NCI-H748 (cell line): Measurements from ENCODE around the gene FUT8.

ENCODE experiments used
- DNase-seq: peaks from one replicate; lab custom pipeline; 2025; ENCODE audit not compliant: unreplicated experiment; lab: John Stamatoyannopoulos, UW

Gene FUT8

DNA sequence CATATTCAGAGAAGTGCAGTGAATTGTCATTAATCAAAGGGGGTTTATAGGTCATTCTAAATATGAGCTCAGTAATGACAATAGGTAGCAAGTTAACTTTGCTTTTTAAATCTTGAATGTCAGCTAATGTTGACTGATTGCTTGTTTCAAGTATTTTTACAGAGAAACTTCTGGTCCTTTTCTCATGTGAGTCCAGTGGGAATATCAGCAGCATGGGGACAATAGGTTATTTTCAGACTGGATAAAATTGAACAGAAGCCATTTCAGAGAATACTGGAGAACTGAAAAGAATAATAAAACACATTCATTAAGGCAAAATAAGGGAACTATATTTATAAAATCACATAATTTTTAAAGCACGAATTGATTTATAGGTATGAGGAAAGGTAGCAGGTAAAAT is 78.7 kb downstream of the FUT8 start:
- DNase-seq = no peak

- no peak for DNase-seq
These were observed 79.7 kb downstream of the FUT8 start for GRCh38 chr14:65492266-65492665.

- DNase-seq = no peak
These were observed 82.7 kb downstream of the FUT8 start for GRCh38 chr14:65495196-65495595.

GRCh38 chr14:65496178-65496993 is 83.9 kb downstream of the FUT8 start:
- no peak for DNase-seq

DNA sequence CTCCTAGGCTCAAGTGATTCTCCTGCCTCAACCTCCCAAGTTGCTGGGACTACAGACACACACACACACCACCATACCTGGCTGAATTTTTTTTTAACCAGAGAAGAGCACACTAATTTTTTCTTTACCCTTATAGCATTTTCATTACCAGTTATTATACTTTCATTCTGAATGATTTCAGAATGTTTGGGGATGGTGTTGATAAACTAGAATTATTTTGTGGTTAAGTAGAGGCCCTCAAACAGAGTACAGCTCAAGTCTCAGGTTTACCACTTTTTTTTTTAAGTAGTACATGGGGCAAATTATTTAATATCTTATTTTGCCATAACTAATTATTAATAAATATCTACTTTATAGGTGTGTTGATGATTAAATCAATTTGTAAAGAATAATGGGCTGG is 86.6 kb downstream of the FUT8 start:
- DNase-seq = no peak

GRCh38 chr14:65500075-65500474 is 87.5 kb downstream of the FUT8 start:
- no peak for DNase-seq

DNA sequence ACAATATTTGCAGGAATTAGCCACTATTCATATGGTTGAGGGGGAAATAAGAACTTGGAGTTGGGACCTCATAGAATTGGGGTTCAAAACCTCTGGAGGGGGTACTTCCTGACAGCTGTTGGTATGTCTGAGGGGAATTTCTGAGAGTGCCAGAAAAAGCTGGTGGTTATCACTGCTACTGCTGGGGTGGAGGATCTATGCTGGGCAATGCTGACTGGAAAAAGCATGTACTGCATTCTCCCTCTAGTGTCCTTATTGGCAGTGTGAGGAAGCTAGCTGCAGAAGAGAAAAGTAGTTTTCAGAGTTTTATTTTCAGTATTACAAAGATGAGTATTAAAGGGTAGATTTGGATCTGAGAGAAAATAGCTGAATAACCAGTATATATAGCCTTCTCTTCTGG is 88.8 kb downstream of the FUT8 start:
- DNase-seq = no peak

- DNase-seq = no peak
These were observed 90.2 kb downstream of the FUT8 start for GRCh38 chr14:65502676-65503124.

DNA sequence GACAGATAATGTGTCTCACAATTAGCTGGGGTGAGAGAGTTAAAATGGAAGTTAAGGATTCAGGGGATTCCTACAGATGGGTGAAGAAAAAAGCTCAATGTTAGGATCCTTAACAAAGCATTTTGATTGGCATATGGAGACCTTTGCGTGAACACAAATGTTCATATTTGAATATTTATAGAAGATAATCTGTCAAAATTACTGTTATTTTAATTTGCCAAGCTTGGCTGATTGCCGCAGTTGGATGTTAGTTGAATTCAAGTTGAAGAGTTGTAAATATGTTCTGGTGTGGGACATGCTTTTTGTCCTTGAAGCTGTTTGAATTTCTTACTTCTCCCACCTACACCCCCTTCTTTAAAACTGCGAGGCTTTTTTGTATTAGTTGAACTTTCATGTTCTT is 91.2 kb downstream of the FUT8 start:
- DNase-seq = no peak

- DNase-seq = peak; percentile 99
These were observed 94.3 kb downstream of the FUT8 start for GRCh38 chr14:65506801-65507200.

GRCh38 chr14:65509842-65510241 is 97.3 kb downstream of the FUT8 start:
- DNase-seq = no peak

DNA sequence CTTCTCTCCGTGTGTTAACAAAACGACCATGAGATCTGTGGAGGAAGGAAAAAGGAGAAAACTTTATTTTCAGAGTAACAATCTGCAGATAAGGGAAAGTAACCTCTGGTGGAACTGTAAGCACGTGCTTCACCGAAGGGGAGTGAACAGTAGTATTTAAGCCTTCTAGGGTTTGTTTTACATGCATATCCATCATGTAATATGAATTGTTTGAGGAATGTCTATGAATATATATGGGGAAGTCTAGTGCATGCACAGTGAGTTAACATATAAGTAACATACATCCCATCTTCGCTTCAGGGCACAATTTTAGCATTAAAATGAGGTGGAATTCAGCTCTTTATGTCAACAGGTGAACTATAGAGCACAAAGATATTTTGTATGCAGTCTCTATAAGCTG is 101.1 kb downstream of the FUT8 start:
- DNase-seq = no peak

GRCh38 chr14:65517635-65518542 is 105.4 kb downstream of the FUT8 start:
- no peak for DNase-seq

GRCh38 chr14:65528069-65528468 is 115.5 kb downstream of the FUT8 start:
- DNase-seq = no peak

DNA sequence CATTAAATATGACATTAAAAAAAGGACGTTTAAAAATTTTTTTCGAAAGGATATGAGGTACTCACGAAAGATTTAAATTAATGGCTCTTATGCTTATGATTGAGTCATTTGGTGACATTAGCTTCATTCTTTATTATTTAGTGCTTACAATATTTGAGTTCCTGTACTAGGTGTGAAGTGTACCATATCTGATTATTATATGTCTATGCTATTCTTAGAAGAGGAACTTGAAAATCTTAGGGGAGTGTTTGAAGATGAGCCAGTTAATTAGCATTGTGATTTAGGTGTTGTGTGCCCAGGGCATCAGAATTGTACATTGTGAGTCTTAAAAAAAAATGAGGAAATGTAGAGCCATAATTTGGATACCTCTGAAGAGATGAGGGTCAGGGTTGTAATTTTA is 118.6 kb downstream of the FUT8 start:
- DNase-seq = no peak

- DNase-seq = no peak
These were observed 121.3 kb downstream of the FUT8 start for GRCh38 chr14:65533736-65534404.

DNA sequence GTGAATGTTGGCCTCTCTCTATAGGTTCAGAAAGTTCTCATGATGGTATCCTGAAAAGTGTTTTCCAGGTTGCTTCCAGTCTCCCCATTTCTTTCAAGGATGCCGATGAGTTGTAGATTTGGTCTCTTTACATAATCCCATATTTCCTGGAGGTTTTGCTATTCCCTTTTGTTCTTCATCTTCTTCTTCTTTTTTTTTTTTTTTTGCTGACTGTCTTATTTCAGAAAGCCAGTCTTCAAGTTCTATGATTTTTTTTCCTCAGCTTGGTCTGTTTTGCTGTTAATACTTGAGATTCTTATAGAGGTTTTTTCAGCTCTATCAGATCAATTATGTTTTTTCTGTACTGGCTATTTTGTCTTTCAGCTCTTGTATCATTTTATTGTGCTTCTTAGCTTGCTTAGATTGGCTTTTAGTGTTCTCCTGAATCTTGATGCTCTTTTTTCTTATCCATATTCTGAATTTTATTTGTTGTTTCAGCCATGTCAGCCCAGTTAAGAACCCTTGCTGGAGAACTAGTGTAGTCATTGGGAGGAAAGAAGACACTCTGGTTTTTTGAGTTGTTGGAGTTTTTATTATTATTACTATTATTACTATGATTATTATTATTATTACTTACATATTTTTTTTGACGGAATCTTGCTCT is 124.4 kb downstream of the FUT8 start:
- DNase-seq = no peak

GRCh38 chr14:65548878-65549277 is 136.3 kb downstream of the FUT8 start:
- DNase-seq = no peak

DNA sequence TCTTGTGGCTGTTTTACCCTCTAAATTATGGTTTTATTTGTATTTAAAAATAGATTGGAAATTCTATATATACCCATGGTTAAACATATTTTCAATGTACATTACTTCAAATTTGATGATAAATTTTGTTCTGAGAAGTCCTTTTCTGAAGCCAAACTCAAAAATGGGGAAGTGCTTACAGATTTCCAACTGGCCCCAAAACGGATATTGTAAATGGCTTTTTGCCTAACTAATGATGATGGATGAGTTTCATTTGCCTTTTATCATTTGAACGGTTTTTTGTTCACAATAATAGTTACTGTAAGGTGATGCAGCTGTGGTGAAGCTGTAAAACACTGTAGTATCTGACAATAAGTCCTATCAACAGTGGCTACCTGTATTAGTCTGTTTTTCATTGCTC is 136.9 kb downstream of the FUT8 start:
- no peak for DNase-seq

GRCh38 chr14:65550779-65551643 is 138.5 kb downstream of the FUT8 start:
- DNase-seq = no peak
